HEK293 (cell line): ENCODE measurements around the gene OTUB2.
A peak's percentile ranks its signal among the peaks of the same experiment; 100 is the strongest.

Experiments
- CTCF ChIA-PET: fragments of 350-600 bp; formaldehyde crosslinking; extraction: SDS; loops from one replicate; lab custom pipeline; 2021; ENCODE audit warnings: antibody characterized with exemption; lab: Yijun Ruan, JAX
- POLR2A ChIA-PET: fragments of 300-600 bp; formaldehyde crosslinking; extraction: SDS; loops from one replicate; lab custom pipeline; 2020; ENCODE audit warnings: antibody characterized with exemption, inconsistent platforms; lab: Yijun Ruan, JAX
- H3K27ac ChIP-seq: fragments of 200-500 bp; sonication (Bioruptor generic); 2 replicates; pipeline ENCODE4 v1.5.1; 2014; ENCODE audit warnings: low read depth, low read length, control low read depth, inconsistent platforms; ENCODE audit errors: extremely low read depth
- H3K36me3 ChIP-seq, 2 experiments: fragments of 200-500 bp in 1 of 2; sonication (Bioruptor generic) in 1 of 2; 1 replicate in 1 of 2; 2 replicates in 1 of 2; pipeline ENCODE4 v1.5.1; 2014 to 2017; ENCODE audit warnings: inconsistent platforms in 2 of 2, low read length in 2 of 2; ENCODE audit not compliant: control insufficient read depth in 2 of 2, insufficient read depth in 1 of 2
- H3K4me1 ChIP-seq: fragments of 200-500 bp; sonication (Bioruptor generic); 2 replicates; pipeline ENCODE4 v1.5.1; 2014; ENCODE audit warnings: mild to moderate bottlenecking, low read length, inconsistent platforms; ENCODE audit not compliant: control insufficient read depth, insufficient read depth
- H3K4me3 ChIP-seq: 2 replicates; pipeline ENCODE4 v1.5.1; 2011; ENCODE audit warnings: low read depth, mild to moderate bottlenecking, control low read depth, low read length, moderate library complexity
- H3K9me3 ChIP-seq: fragments of 200-500 bp; sonication (Bioruptor generic); 2 replicates; pipeline ENCODE4 v1.5.1; 2014; ENCODE audit warnings: low read depth, low read length, inconsistent platforms; ENCODE audit not compliant: control insufficient read depth, insufficient read depth
- AEBP2 ChIP-seq: fragments of 450-650 bp; formaldehyde crosslinking; IDR thresholded peaks from 2 replicates; pipeline ENCODE4 v1.5.1; 2016; ENCODE audit warnings: missing biosample characterization, missing genetic modification characterization, borderline replicate concordance
- EGR2 ChIP-seq: fragments of 450-650 bp; formaldehyde crosslinking; IDR thresholded peaks from 2 replicates; pipeline ENCODE4 v1.5.1; 2016; ENCODE audit warnings: low read depth, missing biosample characterization, missing genetic modification characterization
- GLIS1 ChIP-seq: fragments of 450-650 bp; formaldehyde crosslinking; IDR thresholded peaks from 2 replicates; pipeline ENCODE4 v1.5.1; 2016; ENCODE audit warnings: missing biosample characterization, missing genetic modification characterization
- OVOL3 ChIP-seq: fragments of 450-650 bp; formaldehyde crosslinking; IDR thresholded peaks from 2 replicates; pipeline ENCODE4 v1.5.1; 2016; ENCODE audit warnings: missing biosample characterization, missing genetic modification characterization
- PRDM1 ChIP-seq: fragments of 450-650 bp; formaldehyde crosslinking; IDR thresholded peaks from 2 replicates; pipeline ENCODE4; 2016; ENCODE audit warnings: missing biosample characterization, missing genetic modification characterization
- SCRT1 ChIP-seq: fragments of 450-650 bp; formaldehyde crosslinking; IDR thresholded peaks from 2 replicates; pipeline ENCODE4 v1.5.1; 2016; ENCODE audit warnings: missing biosample characterization, missing genetic modification characterization, borderline replicate concordance
- WT1 ChIP-seq: fragments of 450-650 bp; formaldehyde crosslinking; IDR thresholded peaks from 2 replicates; pipeline ENCODE4 v1.5.1; 2016; ENCODE audit warnings: missing biosample characterization, missing genetic modification characterization
- ZBTB1 ChIP-seq: fragments of 450-650 bp; formaldehyde crosslinking; IDR thresholded peaks from 2 replicates; pipeline ENCODE4 v1.5.1; 2016; ENCODE audit warnings: missing biosample characterization, missing genetic modification characterization
- ZBTB48 ChIP-seq: fragments of 450-650 bp; formaldehyde crosslinking; IDR thresholded peaks from 2 replicates; pipeline ENCODE4 v1.5.1; 2016; ENCODE audit warnings: missing biosample characterization, missing genetic modification characterization
- ZFHX2 ChIP-seq: fragments of 450-650 bp; formaldehyde crosslinking; conservative IDR thresholded peaks from 2 replicates; pipeline ENCODE4 v1.5.1; 2016; ENCODE audit warnings: missing biosample characterization, missing genetic modification characterization
- ZNF138 ChIP-seq: fragments of 450-650 bp; formaldehyde crosslinking; IDR thresholded peaks from 2 replicates; pipeline ENCODE4 v1.5.1; 2016; ENCODE audit warnings: missing biosample characterization, missing genetic modification characterization, borderline replicate concordance
- ZNF157 ChIP-seq: fragments of 450-650 bp; formaldehyde crosslinking; IDR thresholded peaks from 2 replicates; pipeline ENCODE4 v1.5.1; 2016; ENCODE audit warnings: missing biosample characterization, missing genetic modification characterization
- ZNF23 ChIP-seq: fragments of 450-650 bp; formaldehyde crosslinking; IDR thresholded peaks from 2 replicates; pipeline ENCODE4 v1.5.1; 2016; ENCODE audit warnings: missing biosample characterization, missing genetic modification characterization, borderline replicate concordance
- ZNF302 ChIP-seq: fragments of 450-650 bp; formaldehyde crosslinking; IDR thresholded peaks from 2 replicates; pipeline ENCODE4 v1.5.1; 2016; ENCODE audit warnings: missing biosample characterization, missing genetic modification characterization, low read depth
- ZNF311 ChIP-seq: fragments of 450-650 bp; formaldehyde crosslinking; IDR thresholded peaks from 2 replicates; pipeline ENCODE4 v1.5.1; 2017; ENCODE audit warnings: missing biosample characterization, missing genetic modification characterization, borderline replicate concordance
- ZNF350 ChIP-seq: fragments of 450-650 bp; formaldehyde crosslinking; IDR thresholded peaks from 2 replicates; pipeline ENCODE4 v1.5.0; 2017; ENCODE audit warnings: missing biosample characterization, mild to moderate bottlenecking, missing genetic modification characterization
- ZNF354C ChIP-seq: fragments of 450-650 bp; formaldehyde crosslinking; IDR thresholded peaks from 2 replicates; pipeline ENCODE4 v1.5.1; 2016; ENCODE audit warnings: missing biosample characterization, missing genetic modification characterization, low read depth, borderline replicate concordance
- ZNF544 ChIP-seq: fragments of 450-650 bp; formaldehyde crosslinking; IDR thresholded peaks from 2 replicates; pipeline ENCODE4 v1.5.0; 2017; ENCODE audit warnings: missing biosample characterization, missing genetic modification characterization
- TF ChIP-seq, protein P1 (sequence below): fragments of 450-650 bp; formaldehyde crosslinking; IDR thresholded peaks from 2 replicates; pipeline ENCODE4 v1.5.1; 2016; ENCODE audit warnings: missing biosample characterization, missing genetic modification characterization

Gene OTUB2

DNA sequence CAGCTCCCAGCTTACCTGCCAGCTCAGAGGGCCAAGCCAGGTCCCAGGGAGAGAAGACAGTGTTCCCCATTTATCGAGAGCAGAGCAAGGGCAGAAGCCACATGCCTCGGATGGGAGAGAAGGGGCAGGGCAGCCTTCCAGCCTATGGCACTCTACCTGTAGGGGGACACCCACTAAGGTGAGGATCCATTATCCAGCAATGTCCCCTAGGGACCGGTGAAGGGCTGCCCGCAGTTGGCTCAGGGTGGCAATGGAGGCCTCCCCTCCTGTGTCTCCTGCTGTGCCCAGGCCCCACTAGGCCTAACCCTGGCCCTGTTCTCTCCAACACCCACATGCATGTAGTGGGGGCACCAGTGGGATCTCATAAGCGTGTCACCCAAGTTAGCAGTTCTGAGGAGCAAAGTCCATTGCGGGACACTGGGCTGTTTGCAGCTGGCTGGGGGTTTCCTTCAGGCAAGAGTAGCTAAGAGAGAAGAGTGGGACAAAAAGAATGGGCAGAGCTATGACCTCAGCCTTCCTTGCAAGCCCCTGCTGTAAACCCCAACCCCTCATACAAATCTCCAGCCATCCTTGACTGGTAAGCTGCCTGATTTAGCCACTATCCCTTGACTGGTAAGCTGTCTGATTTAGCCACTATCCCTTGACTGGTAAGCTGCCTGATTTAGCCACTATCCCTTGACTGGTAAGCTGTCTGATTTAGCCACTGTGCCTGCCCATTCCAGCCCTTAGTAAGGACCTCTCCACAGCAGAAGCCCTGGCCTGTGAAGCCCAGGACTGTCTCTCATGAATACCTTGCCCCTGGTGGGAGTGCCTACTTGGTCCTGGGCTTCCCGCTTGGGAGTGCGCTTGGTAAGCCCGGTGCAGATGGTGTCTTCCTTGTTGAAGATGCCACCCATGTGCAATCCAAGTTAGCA lies 44.6 kb upstream of the OTUB2 start:
- Histone ChIP-seq H3K36me3 (no peaks in the 10 kb centered on the region), H3K27ac (no peak overlapping the region), H3K4me3 (no peak overlapping the region), H3K4me1 (no peaks in the 10 kb centered on the region)
- ChIA-PET POLR2A (no interaction called here), CTCF (interaction anchor here (0.7 to 5.2 kb wide), 4 partner anchors 16 to 326 kb away, joined by 3 to 27 read pairs (median 3); no protein-coding TSS in a partner anchor)
- TF ChIP-seq ZNF302 (tag by site-specific recombination) (no peak), ZBTB48 (tag by site-specific recombination) (peak; percentile 91), ZBTB1 (tag by site-specific recombination) (no peak), PRDM1 (tag by site-specific recombination) (no peak), ZNF157 (tag by site-specific recombination) (no peak)
- TF ChIP-seq, protein P1, sequence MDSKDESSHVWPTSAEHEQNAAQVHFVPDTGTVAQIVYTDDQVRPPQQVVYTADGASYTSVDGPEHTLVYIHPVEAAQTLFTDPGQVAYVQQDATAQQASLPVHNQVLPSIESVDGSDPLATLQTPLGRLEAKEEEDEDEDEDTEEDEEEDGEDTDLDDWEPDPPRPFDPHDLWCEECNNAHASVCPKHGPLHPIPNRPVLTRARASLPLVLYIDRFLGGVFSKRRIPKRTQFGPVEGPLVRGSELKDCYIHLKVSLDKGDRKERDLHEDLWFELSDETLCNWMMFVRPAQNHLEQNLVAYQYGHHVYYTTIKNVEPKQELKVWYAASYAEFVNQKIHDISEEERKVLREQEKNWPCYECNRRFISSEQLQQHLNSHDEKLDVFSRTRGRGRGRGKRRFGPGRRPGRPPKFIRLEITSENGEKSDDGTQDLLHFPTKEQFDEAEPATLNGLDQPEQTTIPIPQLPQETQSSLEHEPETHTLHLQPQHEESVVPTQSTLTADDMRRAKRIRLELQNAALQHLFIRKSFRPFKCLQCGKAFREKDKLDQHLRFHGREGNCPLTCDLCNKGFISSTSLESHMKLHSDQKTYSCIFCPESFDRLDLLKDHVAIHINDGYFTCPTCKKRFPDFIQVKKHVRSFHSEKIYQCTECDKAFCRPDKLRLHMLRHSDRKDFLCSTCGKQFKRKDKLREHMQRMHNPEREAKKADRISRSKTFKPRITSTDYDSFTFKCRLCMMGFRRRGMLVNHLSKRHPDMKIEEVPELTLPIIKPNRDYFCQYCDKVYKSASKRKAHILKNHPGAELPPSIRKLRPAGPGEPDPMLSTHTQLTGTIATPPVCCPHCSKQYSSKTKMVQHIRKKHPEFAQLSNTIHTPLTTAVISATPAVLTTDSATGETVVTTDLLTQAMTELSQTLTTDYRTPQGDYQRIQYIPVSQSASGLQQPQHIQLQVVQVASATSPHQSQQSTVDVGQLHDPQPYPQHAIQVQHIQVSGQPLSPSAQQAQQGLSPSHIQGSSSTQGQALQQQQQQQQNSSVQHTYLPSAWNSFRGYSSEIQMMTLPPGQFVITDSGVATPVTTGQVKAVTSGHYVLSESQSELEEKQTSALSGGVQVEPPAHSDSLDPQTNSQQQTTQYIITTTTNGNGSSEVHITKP (tag by site-specific recombination): no peak
- TF ChIP-seq, all 188 proteins: peak for 1
- no peaks in the 10 kb centered on the region for H3K9me3 ChIP-seq

DNA sequence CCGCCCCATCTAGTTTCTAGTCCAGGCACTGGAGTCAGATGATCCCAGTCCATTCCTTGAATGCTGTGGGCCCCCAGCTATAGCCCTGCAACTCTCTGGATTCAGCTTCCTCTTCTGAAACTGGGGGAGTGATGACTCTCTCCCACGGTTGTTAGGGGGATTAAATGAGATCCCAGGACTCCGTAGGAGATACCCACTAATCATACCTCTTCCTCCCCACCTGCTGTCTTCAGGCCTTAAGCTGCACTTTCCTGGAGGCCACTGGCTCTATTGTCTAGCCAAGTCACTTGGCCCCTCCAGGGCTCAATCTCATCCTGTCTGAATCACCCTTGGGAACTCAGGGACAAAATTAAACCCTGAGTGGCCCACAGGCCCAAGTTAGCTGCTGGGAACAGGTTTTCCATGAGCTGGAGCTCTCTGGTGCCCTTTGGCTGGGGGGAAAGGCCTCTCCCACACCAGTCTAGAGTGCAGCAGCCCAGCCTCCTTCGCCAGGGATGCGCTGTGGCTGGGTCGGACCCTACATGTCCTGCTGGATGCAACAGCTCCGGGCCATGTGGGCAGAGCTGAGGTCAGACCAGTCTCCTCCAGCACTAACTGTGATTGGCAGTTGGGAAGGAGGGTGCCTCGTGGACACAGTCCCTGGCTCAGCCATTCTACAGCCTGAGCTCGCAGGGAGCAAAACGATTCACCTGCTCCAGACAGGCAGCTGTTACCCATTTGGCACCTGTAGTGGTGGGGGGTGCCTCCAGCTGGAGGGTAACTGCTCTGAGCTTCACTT lies 43.7 kb upstream of the OTUB2 start:
- H3K36me3 ChIP-seq: no peaks in the 10 kb centered on the region
- CTCF ChIA-PET: interaction anchor here (0.7 to 5.2 kb wide), 4 partner anchors 18 to 327 kb away, joined by 3 to 27 read pairs (median 15); no protein-coding TSS in a partner anchor
- TF ChIP-seq GLIS1 (tag by site-specific recombination) (peak; percentile 81), OVOL3 (tag by site-specific recombination) (no peak), EGR2 (tag by site-specific recombination) (peak; percentile 60), ZNF157 (tag by site-specific recombination) (no peak), ZFHX2 (tag by site-specific recombination) (0 out of 2 replicates have a peak, but pooled peaks have one; percentile 26), ZNF138 (tag by site-specific recombination) (no peak), AEBP2 (tag by site-specific recombination) (no peak), ZNF544 (tag by site-specific recombination) (no peak), WT1 (no peak), ZNF311 (no peak), ZNF350 (no peak), ZNF354C (tag by site-specific recombination) (no peak), ZNF23 (tag by site-specific recombination) (no peak), SCRT1 (tag by site-specific recombination) (no peak)
- no peaks in the 10 kb centered on the region for H3K4me1 ChIP-seq
- no peak overlapping the region for H3K27ac ChIP-seq
- H3K9me3 ChIP-seq: no peaks in the 10 kb centered on the region
- POLR2A ChIA-PET: no interaction called here
- no peak overlapping the region for H3K4me3 ChIP-seq
